A673 (cell line): Measurements from ENCODE around the gene CCDC82. TPM values are rescaled to one million over a fixed set of nuclear protein-coding genes. Genes with fewer than 3 reads are reported as not detected.

Experiments used
- BruUV-seq: library from RNA; stranded (reverse); fragments of 400-500 nt; replicated peaks from 2 replicates; lab custom pipeline; 2021; lab: Mats Ljungman, UMichigan
- CTCF ChIA-PET: fragments of 300-600 bp; sonication (Branson Sonifier 250); formaldehyde crosslinking; loops from one replicate; lab custom pipeline; 2022; ENCODE audit warnings: antibody characterized with exemption; lab: Charles Lee
- POLR2A ChIA-PET: fragments of 300-600 bp; sonication (Branson Sonifier 250); formaldehyde crosslinking; loops from one replicate; lab custom pipeline; 2022; ENCODE audit warnings: antibody characterized with exemption; ENCODE audit not compliant: low non-redundant PET; lab: Charles Lee
- DNase-seq: peaks from one replicate; pipeline ENCODE4 v3.0.0-alpha.2; 2015; ENCODE audit warnings: low spot score
- H3K27ac ChIP-seq: fragments of 200-600 bp; sonication (generic); 2 replicates; pipeline ENCODE4 v1.5.1; 2016; ENCODE audit warnings: mixed run types, low read depth, mild to moderate bottlenecking, mixed read lengths, antibody characterized with exemption, low read length; ENCODE audit not compliant: poor library complexity, severe bottlenecking
- H3K27me3 ChIP-seq: fragments of 200-600 bp; sonication (generic); replicated peaks from 2 replicates; pipeline ENCODE4 v1.6.1; 2017; ENCODE audit warnings: mixed run types, low read depth, mild to moderate bottlenecking, mixed read lengths, antibody characterized with exemption, low read length; ENCODE audit not compliant: insufficient read depth, poor library complexity
- H3K36me3 ChIP-seq: fragments of 200-600 bp; sonication (generic); 2 replicates; pipeline ENCODE4 v1.6.1; 2016; ENCODE audit warnings: mixed run types, mild to moderate bottlenecking, mixed read lengths, antibody characterized with exemption, low read length; ENCODE audit not compliant: insufficient read depth, poor library complexity, severe bottlenecking
- H3K4me1 ChIP-seq: fragments of 200-600 bp; sonication (generic); 2 replicates; pipeline ENCODE4 v1.6.1; 2017; ENCODE audit warnings: mixed run types, mild to moderate bottlenecking, mixed read lengths, antibody characterized with exemption, low read length; ENCODE audit not compliant: insufficient read depth, poor library complexity, severe bottlenecking
- H3K4me3 ChIP-seq: fragments of 200-600 bp; sonication (generic); 2 replicates; pipeline ENCODE4 v1.5.1; 2016; ENCODE audit warnings: low read depth, mixed run types, mild to moderate bottlenecking, mixed read lengths, low read length; ENCODE audit not compliant: poor library complexity, severe bottlenecking
- H3K9me3 ChIP-seq: fragments of 200-600 bp; sonication (generic); 2 replicates; pipeline ENCODE4 v1.6.1; 2016; ENCODE audit warnings: mixed run types, low read depth, mild to moderate bottlenecking, mixed read lengths, antibody characterized with exemption, low read length; ENCODE audit not compliant: poor library complexity, severe bottlenecking
- EZH2 ChIP-seq: fragments of 200-600 bp; sonication (generic); IDR thresholded peaks from 2 replicates; pipeline ENCODE4 v1.6.1; 2017; ENCODE audit warnings: borderline replicate concordance, low read depth, mild to moderate bottlenecking, mixed read lengths, antibody characterized with exemption, low read length; ENCODE audit not compliant: poor library complexity, severe bottlenecking
- intact Hi-C: fragments of 100-400 bp; cut with micrococcal nuclease; formaldehyde crosslinking; loops from one replicate; pipeline ENCODE4 v1.10.0; 2022; ENCODE audit not compliant: unreplicated experiment
- total RNA-seq: library from RNA; stranded (reverse); gene quantifications from 2 replicates; pipeline ENCODE4 v1.2.3, GENCODE V29; 2021
- TF ChIP-seq, protein P1 (sequence below): fragments of 300-800, 200-600 bp; sonication (generic); conservative IDR thresholded peaks from 2 replicates; pipeline ENCODE4 v1.5.1; 2017; ENCODE audit warnings: low read depth, mild to moderate bottlenecking, antibody characterized with exemption, low read length, moderate library complexity, mixed read lengths

The CCDC82 gene
- total RNA-seq, 1 experiment from 2014 or later = 33.1 TPM

DNA sequence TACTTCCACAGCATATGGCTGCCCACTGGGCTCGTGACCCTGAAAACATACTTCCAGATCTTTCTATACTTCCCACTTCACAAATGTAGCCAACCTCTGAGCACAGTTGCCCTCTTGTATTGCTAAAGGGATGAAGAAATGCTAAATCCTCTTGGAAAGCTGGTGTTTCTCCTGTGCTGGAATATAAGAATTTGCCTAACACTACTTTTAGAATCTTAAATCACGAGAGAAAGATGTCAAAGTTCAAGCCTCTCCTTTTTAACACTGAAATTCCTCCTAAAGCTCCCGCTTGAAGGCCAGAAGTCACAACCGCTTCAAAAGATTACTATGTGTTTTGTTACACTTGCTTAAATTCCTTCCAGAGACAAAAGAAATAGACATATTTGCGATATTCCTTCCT, 68.6 kb downstream of the CCDC82 start:
- no peak overlapping the region for H3K4me3 ChIP-seq
- no peak overlapping the region for H3K27ac ChIP-seq
- intact Hi-C loops = no loop called here
- ChIA-PET POLR2A (no interaction called here), CTCF (interaction anchor here (1.0 kb wide), 1 partner anchor 22 kb away, joined by 3 read pairs; the partner anchor contains the start of gene MAML2)
- no peak for DNase-seq
- peaks cover 13% of the 10 kb centered on the region for H3K4me1 ChIP-seq
- no TSS peak for BruUV-seq
- no peaks in the 10 kb centered on the region for H3K9me3 ChIP-seq
- no peaks in the 10 kb centered on the region for H3K27me3 ChIP-seq
- no peaks in the 10 kb centered on the region for H3K36me3 ChIP-seq
- no peak for TF ChIP-seq EZH2
- TF ChIP-seq, protein P1, sequence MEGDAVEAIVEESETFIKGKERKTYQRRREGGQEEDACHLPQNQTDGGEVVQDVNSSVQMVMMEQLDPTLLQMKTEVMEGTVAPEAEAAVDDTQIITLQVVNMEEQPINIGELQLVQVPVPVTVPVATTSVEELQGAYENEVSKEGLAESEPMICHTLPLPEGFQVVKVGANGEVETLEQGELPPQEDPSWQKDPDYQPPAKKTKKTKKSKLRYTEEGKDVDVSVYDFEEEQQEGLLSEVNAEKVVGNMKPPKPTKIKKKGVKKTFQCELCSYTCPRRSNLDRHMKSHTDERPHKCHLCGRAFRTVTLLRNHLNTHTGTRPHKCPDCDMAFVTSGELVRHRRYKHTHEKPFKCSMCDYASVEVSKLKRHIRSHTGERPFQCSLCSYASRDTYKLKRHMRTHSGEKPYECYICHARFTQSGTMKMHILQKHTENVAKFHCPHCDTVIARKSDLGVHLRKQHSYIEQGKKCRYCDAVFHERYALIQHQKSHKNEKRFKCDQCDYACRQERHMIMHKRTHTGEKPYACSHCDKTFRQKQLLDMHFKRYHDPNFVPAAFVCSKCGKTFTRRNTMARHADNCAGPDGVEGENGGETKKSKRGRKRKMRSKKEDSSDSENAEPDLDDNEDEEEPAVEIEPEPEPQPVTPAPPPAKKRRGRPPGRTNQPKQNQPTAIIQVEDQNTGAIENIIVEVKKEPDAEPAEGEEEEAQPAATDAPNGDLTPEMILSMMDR = no peak

DNA sequence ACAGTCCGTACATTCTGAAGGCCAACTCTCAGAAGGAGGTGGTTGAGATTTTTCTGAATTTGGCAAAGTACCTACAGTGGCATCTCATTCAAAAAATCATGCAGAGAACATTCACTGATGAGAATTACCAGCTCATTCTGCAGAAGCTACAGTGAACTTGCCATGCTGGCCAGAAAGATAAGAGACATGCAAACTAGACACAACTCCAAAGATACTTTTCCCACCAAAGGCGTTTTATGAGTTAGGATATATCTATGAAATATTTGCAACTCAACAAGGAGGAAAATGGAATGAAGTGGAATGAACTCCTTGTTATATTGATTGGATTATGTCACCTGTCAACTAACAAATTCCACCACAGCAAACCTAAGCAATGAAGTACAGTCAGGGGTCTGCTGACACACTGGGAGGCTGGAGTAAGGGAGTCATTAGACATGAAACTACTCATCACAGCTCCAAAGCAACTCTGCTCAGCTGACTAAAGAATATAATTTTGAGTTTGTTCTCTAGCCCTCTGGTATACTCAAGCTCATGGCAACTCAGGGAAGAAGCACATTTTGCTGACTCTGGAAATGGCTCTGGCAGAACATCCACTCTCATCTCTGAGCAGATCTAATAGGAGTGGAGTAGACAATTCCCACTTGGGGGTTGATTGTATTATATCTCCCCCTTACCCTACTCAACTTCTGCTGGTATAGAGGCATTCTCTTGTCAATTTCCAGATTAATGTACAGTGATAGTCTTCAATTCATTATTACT, 69.6 kb downstream of the CCDC82 start:
- DNase-seq = no peak
- no peaks in the 10 kb centered on the region for H3K9me3 ChIP-seq
- H3K27me3 ChIP-seq = no peaks in the 10 kb centered on the region
- H3K4me3 ChIP-seq = no peak overlapping the region
- ChIA-PET CTCF (no interaction called here), POLR2A (no interaction called here)
- H3K27ac ChIP-seq = no peak overlapping the region
- intact Hi-C loops = no loop called here
- TF ChIP-seq, protein P1 = no peak
- TF ChIP-seq EZH2 = no peak
- H3K36me3 ChIP-seq = no peaks in the 10 kb centered on the region
- no TSS peak for BruUV-seq
- peaks cover 8% of the 10 kb centered on the region for H3K4me1 ChIP-seq

DNA sequence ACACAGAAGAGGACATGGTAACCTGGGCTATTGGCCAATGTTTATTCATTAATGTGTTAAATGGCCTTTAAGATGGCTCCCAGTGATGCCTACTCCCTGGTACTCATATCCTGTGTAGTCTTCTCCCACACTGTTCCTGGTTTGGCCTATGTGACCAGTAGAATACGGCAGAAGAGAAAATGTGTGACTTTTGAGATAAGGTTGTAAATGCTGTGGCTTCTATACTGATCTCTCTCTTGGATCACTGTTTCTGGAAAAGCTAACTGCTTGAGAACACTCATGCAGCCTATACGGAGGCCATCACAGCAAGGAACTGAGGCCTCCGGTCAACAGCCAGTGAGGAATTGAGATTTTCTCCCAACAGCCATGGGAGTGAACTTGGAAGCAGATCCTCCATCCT, 70.9 kb downstream of the CCDC82 start:
- TF ChIP-seq, protein P1 = no peak
- TF ChIP-seq EZH2 = no peak
- intact Hi-C loops = no loop called here
- BruUV-seq = no TSS peak
- Histone ChIP-seq H3K4me1 (peaks cover 9% of the 10 kb centered on the region), H3K36me3 (no peaks in the 10 kb centered on the region), H3K9me3 (no peaks in the 10 kb centered on the region), H3K4me3 (no peak overlapping the region), H3K27ac (no peak overlapping the region), H3K27me3 (no peaks in the 10 kb centered on the region)
- no peak for DNase-seq
- POLR2A ChIA-PET = no interaction called here
- CTCF ChIA-PET = no interaction called here
